ENCODE results near the gene SRXN1.

SRXN1 gene

GRCh38 chr20:662277-663192 is 9.5 kb upstream of the SRXN1 start:
- H3K9ac ChIP-seq (ENCODE audit: low read depth, low read length): no peak overlapping the region
- no peak overlapping the region for H3K4me2 ChIP-seq (ENCODE audit: insufficient read depth, low read length)
- H3K4me1 ChIP-seq (ENCODE audit: insufficient read depth, low read length): no peaks in the 10 kb centered on the region
- no peaks in the 10 kb centered on the region for H3K36me3 ChIP-seq (ENCODE audit: insufficient read depth, low read length)
- DNase-seq: no peak
- peaks cover 25% of the 10 kb centered on the region for H3K27me3 ChIP-seq (ENCODE audit: insufficient read depth, low read length, poor library complexity)
- no peak for TF ChIP-seq EZH2 (IDR thresholded peaks at IDR 0.05; ENCODE audit: borderline replicate concordance, low read depth, low read length, severe bottlenecking)
- TF ChIP-seq CTCF (IDR thresholded peaks at IDR 0.05; ENCODE audit: borderline replicate concordance, extremely low read depth, low read length, poor library complexity, severe bottlenecking): no peak
- no peak overlapping the region for H3K4me3 ChIP-seq (ENCODE audit: low read depth in 1 of 2, low read length in 2 of 2)
- no peaks in the 10 kb centered on the region for H3K79me2 ChIP-seq (ENCODE audit: insufficient read depth, low read length)
- no peaks in the 10 kb centered on the region for H3K9me3 ChIP-seq (ENCODE audit: insufficient read depth, low read length, severe bottlenecking)
- H4K20me1 ChIP-seq (ENCODE audit: insufficient read depth, low read length): no peaks in the 10 kb centered on the region; the same call in 1 of the 2 replicates
- no peak overlapping the region for H2AFZ ChIP-seq (ENCODE audit: low read depth, low read length)
- no peak overlapping the region for H3K27ac ChIP-seq (ENCODE audit: low read length)
- ATAC-seq (ENCODE audit: insufficient read depth, low read depth): no peak

GRCh38 chr20:661474-662270 is 8.7 kb upstream of the SRXN1 start:
- Histone ChIP-seq H3K9me3 (ENCODE audit: insufficient read depth, low read length, severe bottlenecking) (no peaks in the 10 kb centered on the region), H3K79me2 (ENCODE audit: insufficient read depth, low read length) (no peaks in the 10 kb centered on the region), H3K36me3 (ENCODE audit: insufficient read depth, low read length) (no peaks in the 10 kb centered on the region), H3K4me3 (ENCODE audit: low read depth in 1 of 2, low read length in 2 of 2) (no peak overlapping the region), H4K20me1 (ENCODE audit: insufficient read depth, low read length) (no peaks in the 10 kb centered on the region; the same call in 1 of the 2 replicates), H3K27ac (ENCODE audit: low read length) (no peak overlapping the region), H3K9ac (ENCODE audit: low read depth, low read length) (no peak overlapping the region), H2AFZ (ENCODE audit: low read depth, low read length) (no peak overlapping the region), H3K4me2 (ENCODE audit: insufficient read depth, low read length) (no peak overlapping the region), H3K27me3 (ENCODE audit: insufficient read depth, low read length, poor library complexity) (peaks cover 26% of the 10 kb centered on the region), H3K4me1 (ENCODE audit: insufficient read depth, low read length) (no peaks in the 10 kb centered on the region)
- TF ChIP-seq EZH2 (IDR thresholded peaks at IDR 0.05; ENCODE audit: borderline replicate concordance, low read depth, low read length, severe bottlenecking) (no peak), CTCF (IDR thresholded peaks at IDR 0.05; ENCODE audit: borderline replicate concordance, extremely low read depth, low read length, poor library complexity, severe bottlenecking) (no peak)
- DNase-seq (no peak), ATAC-seq (ENCODE audit: insufficient read depth, low read depth) (no peak)

GRCh38 chr20:658731-659291 is 5.8 kb upstream of the SRXN1 start:
- Histone ChIP-seq H3K4me1 (ENCODE audit: insufficient read depth, low read length) (no peaks in the 10 kb centered on the region), H2AFZ (ENCODE audit: low read depth, low read length) (no peak overlapping the region), H3K36me3 (ENCODE audit: insufficient read depth, low read length) (no peaks in the 10 kb centered on the region), H3K9me3 (ENCODE audit: insufficient read depth, low read length, severe bottlenecking) (no peaks in the 10 kb centered on the region), H3K4me2 (ENCODE audit: insufficient read depth, low read length) (no peak overlapping the region), H3K4me3 (ENCODE audit: low read depth in 1 of 2, low read length in 2 of 2) (no peak overlapping the region), H4K20me1 (ENCODE audit: insufficient read depth, low read length) (no peaks in the 10 kb centered on the region), H3K9ac (ENCODE audit: low read depth, low read length) (no peak overlapping the region), H3K27me3 (ENCODE audit: insufficient read depth, low read length, poor library complexity) (peaks cover 26% of the 10 kb centered on the region), H3K79me2 (ENCODE audit: insufficient read depth, low read length) (no peaks in the 10 kb centered on the region), H3K27ac (ENCODE audit: low read length) (no peak overlapping the region)
- ATAC-seq (ENCODE audit: insufficient read depth, low read depth) (no peak), DNase-seq (no peak)
- TF ChIP-seq EZH2 (IDR thresholded peaks at IDR 0.05; ENCODE audit: borderline replicate concordance, low read depth, low read length, severe bottlenecking) (no peak), CTCF (IDR thresholded peaks at IDR 0.05; ENCODE audit: borderline replicate concordance, extremely low read depth, low read length, poor library complexity, severe bottlenecking) (no peak)
